B cell (primary cell): ENCODE results near the gene LAMA1. TPM values are rescaled to one million over a fixed set of nuclear protein-coding genes. Genes with fewer than 3 reads are reported as not detected.

ENCODE experiments used
- ATAC-seq: fragments of 200-7000 bp; cut with Tn5 transposase; one replicate; pipeline ENCODE4 v1.10.0; 2021; ENCODE audit warnings: low read depth, mild to moderate bottlenecking, moderate number of reproducible peaks, moderate library complexity
- CTCF ChIA-PET: fragments of 350-600 bp; sonication (Branson Sonifier 250); formaldehyde crosslinking; loops from one replicate; lab custom pipeline; 2021; ENCODE audit warnings: antibody characterized with exemption, inconsistent platforms; lab: Charles Lee
- POLR2A ChIA-PET: fragments of 350-600 bp; sonication (Branson Sonifier 250); formaldehyde crosslinking; loops from one replicate; lab custom pipeline; 2021; ENCODE audit warnings: antibody characterized with exemption; lab: Charles Lee
- DNase-seq: peaks from one replicate; pipeline ENCODE4 v3.0.0; 2013
- H2AFZ ChIP-seq: 2 replicates; pipeline ENCODE4 v1.6.1; 2012; ENCODE audit warnings: mild to moderate bottlenecking, low read depth, low read length; ENCODE audit not compliant: insufficient read depth, poor library complexity, severe bottlenecking
- H3K27ac ChIP-seq, 2 donors: 1 replicate in 1 of 2; 2 replicates in 1 of 2; pipeline ENCODE4 v1.5.1; 2012 to 2013; ENCODE audit warnings: low read length in 2 of 2, mild to moderate bottlenecking in 2 of 2, moderate library complexity in 1 of 2
- H3K27me3 ChIP-seq, 4 experiments: fragments of 200-600 bp in 1 of 4; sonication (generic) in 1 of 4; replicated peaks in 1 of 4; 1 replicate in 2 of 4; 2 replicates in 2 of 4; pipeline versions ENCODE4 v1.6.1 to v1.7.0; 2013 to 2016; ENCODE audit warnings: low read length in 3 of 4, mild to moderate bottlenecking in 2 of 4, mixed read lengths in 1 of 4, moderate library complexity in 1 of 4; ENCODE audit not compliant: insufficient read depth in 4 of 4, control insufficient read depth in 3 of 4; ENCODE audit errors: control extremely low read depth in 1 of 4
- H3K36me3 ChIP-seq, 2 experiments: replicated peaks in 1 of 2; 1 replicate in 1 of 2; 2 replicates in 1 of 2; pipeline versions ENCODE4 v1.6.1 to v1.7.1; 2013; ENCODE audit warnings: low read length in 1 of 2; ENCODE audit not compliant: insufficient read depth in 2 of 2, control insufficient read depth in 1 of 2; ENCODE audit errors: control extremely low read depth in 1 of 2, extremely low read depth in 1 of 2
- H3K4me1 ChIP-seq, 2 donors: fragments of 200-600 bp in 1 of 2; sonication (generic) in 1 of 2; 1 replicate in 1 of 2; 2 replicates in 1 of 2; pipeline versions ENCODE4 v1.5.1 to v1.6.1; 2013 to 2017; ENCODE audit warnings: low read length in 2 of 2; ENCODE audit not compliant: control insufficient read depth in 2 of 2, insufficient read depth in 2 of 2
- H3K4me2 ChIP-seq: replicated peaks from 2 replicates; pipeline ENCODE3; 2012; ENCODE audit warnings: mild to moderate bottlenecking, low read depth, low read length; ENCODE audit not compliant: poor library complexity, severe bottlenecking
- H3K4me3 ChIP-seq, 5 experiments: fragments of 200-600 bp in 1 of 5; sonication (generic) in 1 of 5; 1 replicate in 3 of 5; 2 replicates in 2 of 5; pipeline versions ENCODE4 v1.5.1 to v1.7.0; 2011 to 2016; ENCODE audit warnings: low read length in 4 of 5, mild to moderate bottlenecking in 4 of 5, low read depth in 2 of 5, control low read depth in 1 of 5, moderate library complexity in 1 of 5; ENCODE audit not compliant: insufficient read depth in 1 of 5; ENCODE audit errors: control extremely low read depth in 1 of 5, extremely low read depth in 1 of 5
- H3K79me2 ChIP-seq: fragments of 200-600 bp; sonication (generic); one replicate; pipeline ENCODE4 v1.6.0; 2016; ENCODE audit warnings: low read length; ENCODE audit not compliant: control insufficient read depth, insufficient read depth
- H3K9ac ChIP-seq: fragments of 200-600 bp; sonication (generic); 2 replicates; pipeline ENCODE4 v1.6.1; 2017; ENCODE audit warnings: mild to moderate bottlenecking, low read length, moderate library complexity
- H3K9me3 ChIP-seq, 3 donors: one replicate each; pipeline versions ENCODE4 v1.6.1 to v1.7.1; 2013; ENCODE audit warnings: low read length in 2 of 3; ENCODE audit not compliant: control insufficient read depth in 2 of 3, insufficient read depth in 1 of 3; ENCODE audit errors: control extremely low read depth in 1 of 3
- H4K20me1 ChIP-seq: 2 replicates; pipeline ENCODE4 v1.6.0; 2012; ENCODE audit warnings: mild to moderate bottlenecking, low read length; ENCODE audit not compliant: insufficient read depth, control insufficient read depth, poor library complexity, severe bottlenecking
- H3K27ac Mint-ChIP-seq: one replicate; pipeline ENCODE4 v1.8.0; 2021; ENCODE audit warnings: mixed read lengths
- H3K27me3 Mint-ChIP-seq: one replicate; pipeline ENCODE4 v1.8.0; 2021; ENCODE audit warnings: mixed read lengths
- H3K4me1 Mint-ChIP-seq: one replicate; pipeline ENCODE4 v1.8.0; 2021; ENCODE audit warnings: mixed read lengths
- H3K4me3 Mint-ChIP-seq: one replicate; pipeline ENCODE4 v1.8.0; 2021; ENCODE audit warnings: mixed read lengths
- H3K9me3 Mint-ChIP-seq: one replicate; pipeline ENCODE4 v1.8.0; 2022; ENCODE audit warnings: mixed read lengths; ENCODE audit not compliant: insufficient read depth
- EZH2 ChIP-seq: IDR thresholded peaks from 2 replicates; pipeline ENCODE4 v1.6.1; 2012; ENCODE audit warnings: borderline replicate concordance, low read depth, mild to moderate bottlenecking, moderate library complexity, low read length; ENCODE audit not compliant: insufficient read depth, poor library complexity, severe bottlenecking
- WGBS: methylation state at CpG from one replicate; pipeline ENCODE4 v1.1.5; 2013; ENCODE audit warnings: missing lambda C conversion rate; ENCODE audit not compliant: insufficient coverage; 5-methylcytosine and 5-hydroxymethylcytosine counted together
- intact Hi-C: fragments of 100-400 bp; cut with micrococcal nuclease; formaldehyde crosslinking; loops from one replicate; pipeline ENCODE4 v1.10.0; 2022
- polyA plus RNA-seq: library from polyadenylated mRNA; depleted of rRNA; stranded (reverse); fragments of >200 nt; gene quantifications from 2 replicates; pipeline ENCODE4 v1.2.3, GENCODE V29; 2012
- total RNA-seq, 2 donors: library from RNA; stranded (reverse); fragments of 120-200 nt in 1 of 2; gene quantifications; 1 replicate in 1 of 2; 2 replicates in 1 of 2; pipeline versions ENCODE4 v1.2.3 to v1.2.4, GENCODE V29; 2013 to 2022
- TF ChIP-seq, protein P1 (sequence below): fragments of 200-600 bp; IDR thresholded peaks from one replicate; pipeline ENCODE4 v1.8.0; 2022; ENCODE audit warnings: antibody characterized with exemption, mild to moderate bottlenecking

Gene LAMA1
- total and polyA plus RNA-seq, 2 donors (not counting 1 experiment from before 2014, with no cell fraction given) = not detected

GRCh38 chr18:6994056-6994770 is 123.4 kb downstream of the LAMA1 start:
- ChIA-PET POLR2A (no interaction called here), CTCF (no interaction called here)
- H4K20me1 ChIP-seq = no peaks in the 10 kb centered on the region
- Mint-ChIP-seq H3K27ac (no peak overlapping the region), H3K4me1 (no peaks in the 10 kb centered on the region), H3K9me3 (no peaks in the 10 kb centered on the region), H3K4me3 (no peak overlapping the region), H3K27me3 (no peaks in the 10 kb centered on the region)
- H3K36me3 ChIP-seq = no peaks in the 10 kb centered on the region
- WGBS = 92% methylated on average over 4 of the region's 7 CpGs
- H3K4me3 ChIP-seq = no peak overlapping the region
- no peak for DNase-seq
- no peak for ATAC-seq
- no peaks in the 10 kb centered on the region for H3K27me3 ChIP-seq
- H3K4me2 ChIP-seq = no peak overlapping the region
- H2AFZ ChIP-seq = no peak overlapping the region
- no peak overlapping the region for H3K9ac ChIP-seq
- H3K79me2 ChIP-seq = no peaks in the 10 kb centered on the region
- H3K4me1 ChIP-seq = no peaks in the 10 kb centered on the region
- H3K27ac ChIP-seq = no peak overlapping the region
- TF ChIP-seq, protein P1, sequence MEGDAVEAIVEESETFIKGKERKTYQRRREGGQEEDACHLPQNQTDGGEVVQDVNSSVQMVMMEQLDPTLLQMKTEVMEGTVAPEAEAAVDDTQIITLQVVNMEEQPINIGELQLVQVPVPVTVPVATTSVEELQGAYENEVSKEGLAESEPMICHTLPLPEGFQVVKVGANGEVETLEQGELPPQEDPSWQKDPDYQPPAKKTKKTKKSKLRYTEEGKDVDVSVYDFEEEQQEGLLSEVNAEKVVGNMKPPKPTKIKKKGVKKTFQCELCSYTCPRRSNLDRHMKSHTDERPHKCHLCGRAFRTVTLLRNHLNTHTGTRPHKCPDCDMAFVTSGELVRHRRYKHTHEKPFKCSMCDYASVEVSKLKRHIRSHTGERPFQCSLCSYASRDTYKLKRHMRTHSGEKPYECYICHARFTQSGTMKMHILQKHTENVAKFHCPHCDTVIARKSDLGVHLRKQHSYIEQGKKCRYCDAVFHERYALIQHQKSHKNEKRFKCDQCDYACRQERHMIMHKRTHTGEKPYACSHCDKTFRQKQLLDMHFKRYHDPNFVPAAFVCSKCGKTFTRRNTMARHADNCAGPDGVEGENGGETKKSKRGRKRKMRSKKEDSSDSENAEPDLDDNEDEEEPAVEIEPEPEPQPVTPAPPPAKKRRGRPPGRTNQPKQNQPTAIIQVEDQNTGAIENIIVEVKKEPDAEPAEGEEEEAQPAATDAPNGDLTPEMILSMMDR = no peak
- intact Hi-C loops = no loop called here
- H3K9me3 ChIP-seq = peaks cover 0 to 6% (median 0%) of the 10 kb centered on the region in 3 donors

- Histone ChIP-seq H3K27ac (no peak overlapping the region), H3K79me2 (no peaks in the 10 kb centered on the region), H3K9ac (no peak overlapping the region), H3K9me3 (peaks cover 0 to 3% (median 0%) of the 10 kb centered on the region in 3 donors), H4K20me1 (no peaks in the 10 kb centered on the region), H3K4me2 (no peak overlapping the region), H2AFZ (no peak overlapping the region), H3K36me3 (no peaks in the 10 kb centered on the region), H3K27me3 (no peaks in the 10 kb centered on the region), H3K4me1 (no peaks in the 10 kb centered on the region), H3K4me3 (no peak overlapping the region)
- H3K4me1 Mint-ChIP-seq = no peaks in the 10 kb centered on the region
- no peak for ATAC-seq
- ChIA-PET POLR2A (no interaction called here), CTCF (no interaction called here)
- H3K27me3 Mint-ChIP-seq = no peaks in the 10 kb centered on the region
- TF ChIP-seq EZH2 = no peak
- TF ChIP-seq, protein P1 = no peak
- no peak for DNase-seq
- intact Hi-C loops = no loop called here
- H3K9me3 Mint-ChIP-seq = no peaks in the 10 kb centered on the region
- no peak overlapping the region for H3K4me3 Mint-ChIP-seq
- no peak overlapping the region for H3K27ac Mint-ChIP-seq
Observed at GRCh38 chr18:6992761-6993160, 124.8 kb downstream of the LAMA1 start.
